Fibroblast of skin of right quadriceps (primary cell): ENCODE results near the gene SSBP3.
"Not testable (repeated sequence)": the region's sequence is repeated elsewhere in the genome, so short reads cannot be mapped to it uniquely, and the experiment has no call there.

Experiments
- DNase-seq: peaks from one replicate; pipeline ENCODE4 v3.0.0-alpha.2; 2013

Gene SSBP3

GRCh38 chr1:54347261-54347954 lies 58.8 kb downstream of the SSBP3 start:
- no peak for DNase-seq

- not testable (repeated sequence) for DNase-seq
Observed at GRCh38 chr1:54345548-54345947, 60.6 kb downstream of the SSBP3 start.

- DNase-seq, result no peak
Observed at GRCh38 chr1:54345116-54345515, 61.1 kb downstream of the SSBP3 start.

- no peak for DNase-seq
Observed at GRCh38 chr1:54342742-54343687, 63.2 kb downstream of the SSBP3 start.

GRCh38 chr1:54342288-54342687 lies 63.9 kb downstream of the SSBP3 start:
- DNase-seq, result no peak

GRCh38 chr1:54341763-54342162 lies 64.4 kb downstream of the SSBP3 start:
- DNase-seq, result no peak

GRCh38 chr1:54340878-54341277 lies 65.3 kb downstream of the SSBP3 start:
- no peak for DNase-seq

GRCh38 chr1:54340434-54340833 lies 65.8 kb downstream of the SSBP3 start:
- no peak for DNase-seq

- DNase-seq, result no peak
Observed at GRCh38 chr1:54339126-54339525, 67.1 kb downstream of the SSBP3 start.

- DNase-seq, result no peak
Observed at GRCh38 chr1:54338464-54338863, 67.7 kb downstream of the SSBP3 start.

- no peak for DNase-seq
Observed at GRCh38 chr1:54337928-54338327, 68.3 kb downstream of the SSBP3 start.

- DNase-seq, result no peak
Observed at GRCh38 chr1:54337034-54337433, 69.2 kb downstream of the SSBP3 start.

- DNase-seq, result peak; percentile 62
Observed at GRCh38 chr1:54336116-54336515, 70.1 kb downstream of the SSBP3 start.

- peak; percentile 96 for DNase-seq
Observed at GRCh38 chr1:54335755-54336108, 70.5 kb downstream of the SSBP3 start.

GRCh38 chr1:54335011-54335754 lies 71.0 kb downstream of the SSBP3 start:
- peak; percentile 81 for DNase-seq

GRCh38 chr1:54332781-54333585 lies 73.2 kb downstream of the SSBP3 start:
- DNase-seq, result no peak

GRCh38 chr1:54331843-54332463 lies 74.2 kb downstream of the SSBP3 start:
- DNase-seq, result no peak

GRCh38 chr1:54331091-54331772 lies 75.0 kb downstream of the SSBP3 start:
- peak; percentile 76 for DNase-seq

GRCh38 chr1:54329312-54330003 lies 76.7 kb downstream of the SSBP3 start:
- DNase-seq, result no peak

- DNase-seq, result no peak
Observed at GRCh38 chr1:54328066-54328636, 78.0 kb downstream of the SSBP3 start.
